A549 treated with Hydrocortisone at 1 μM for 4 hours (cell line): Measurements from ENCODE around the gene ARL6. TPM values are rescaled to one million over a fixed set of nuclear protein-coding genes. Genes with fewer than 3 reads are reported as not detected.

Source experiments
- total RNA-seq: library from RNA; stranded (reverse); fragments of 200-300 nt; extraction: Qiagen RNA extraction; gene quantifications from 5 replicates; pipeline ENCODE4 v1.2.3, GENCODE V29; 2022

ARL6 gene
- total RNA-seq: 3.8 to 6.5 TPM (median 4.5 TPM) in 5 replicates

GRCh38 chr3:97764407-97765238, at the start of gene ARL6:
ARL6 (plus strand) TSS chr3:97764758; CDS start chr3:97768108, 3,350 bp downstream.

GRCh38 chr3:97821774-97822358, 57.3 kb downstream of the ARL6 start, which contains the start of gene CRYBG3:
CRYBG3 (plus strand) TSS chr3:97822011; CDS start chr3:97822207, 196 bp downstream.

Other genes starting within 250 kb of the ARL6 start
- gene CRYBG3, start 57.3 kb downstream of the ARL6 start, total RNA-seq: 5.8 to 11.2 TPM (median 6.3 TPM) in 5 replicates
- 29.3 to 37.5 TPM (median 30.9 TPM) in 5 replicates for gene RIOX2, start 207.7 kb downstream of the ARL6 start, total RNA-seq